Smooth muscle cell of the brain vasculature (primary cell): ENCODE data around the gene LCE3B.
"Not testable (repeated sequence)": the region's sequence is repeated elsewhere in the genome, so short reads cannot be mapped to it uniquely, and the experiment has no call there.

ENCODE experiments used
- DNase-seq: peaks from one replicate; pipeline ENCODE4 v3.0.0-alpha.2; 2012; ENCODE audit warnings: low read depth, low spot score

The LCE3B gene

GRCh38 chr1:152613511-152613910 lies at the start of gene LCE3B:
Gene LCE3B (plus strand): TSS chr1:152613811. CDS start chr1:152613811, 0 bp downstream.
- no peak for DNase-seq

- no peak for DNase-seq
These were observed 48.5 kb upstream of the LCE3B start for GRCh38 chr1:152565115-152565514.

GRCh38 chr1:152565535-152566215 lies 47.9 kb upstream of the LCE3B start:
- no peak for DNase-seq

- no peak for DNase-seq
These were observed 46.9 kb upstream of the LCE3B start, which contains the start of gene LCE3E for GRCh38 chr1:152566681-152567080. Gene LCE3E (minus strand): TSS chr1:152566780. CDS start chr1:152566208, 572 bp downstream.

GRCh38 chr1:152577168-152577567 lies 36.4 kb upstream of the LCE3B start:
- no peak for DNase-seq

GRCh38 chr1:152579526-152579925 lies 34.1 kb upstream of the LCE3B start:
- DNase-seq: not testable (repeated sequence)

GRCh38 chr1:152580433-152580832 lies 33.2 kb upstream of the LCE3B start, which contains the start of gene LCE3D:
Gene LCE3D (minus strand): TSS chr1:152580516. CDS start chr1:152579936, 580 bp downstream.
- no peak for DNase-seq

- DNase-seq: no peak
These were observed 31.0 kb upstream of the LCE3B start for GRCh38 chr1:152582647-152583046.

GRCh38 chr1:152585586-152585985 lies 28.0 kb upstream of the LCE3B start:
- no peak for DNase-seq

GRCh38 chr1:152596986-152597385 lies 16.6 kb upstream of the LCE3B start:
- DNase-seq: no peak

- no peak for DNase-seq
These were observed 13.7 kb upstream of the LCE3B start, which contains the start of gene LCE3C for GRCh38 chr1:152599934-152600333. Gene LCE3C (plus strand): TSS chr1:152600234. CDS start chr1:152600732, 498 bp downstream.

- no peak for DNase-seq
These were observed 8.4 kb downstream of the LCE3B start for GRCh38 chr1:152621993-152622392.

- no peak for DNase-seq
These were observed 9.2 kb downstream of the LCE3B start, which contains the start of gene LCE3A for GRCh38 chr1:152622803-152623202. Gene LCE3A (minus strand): TSS chr1:152623103. CDS start chr1:152623103, 0 bp downstream.

GRCh38 chr1:152623203-152623844 lies 9.7 kb downstream of the LCE3B start:
- no peak for DNase-seq

GRCh38 chr1:152626744-152627143 lies 13.1 kb downstream of the LCE3B start:
- DNase-seq: no peak

- DNase-seq: no peak
These were observed 17.0 kb downstream of the LCE3B start for GRCh38 chr1:152630596-152630995.

GRCh38 chr1:152640351-152640750 lies 26.7 kb downstream of the LCE3B start:
- no peak for DNase-seq

- DNase-seq: no peak
These were observed 30.3 kb downstream of the LCE3B start for GRCh38 chr1:152643945-152644344.

- DNase-seq: no peak
These were observed 31.5 kb downstream of the LCE3B start for GRCh38 chr1:152645146-152645545.

- no peak for DNase-seq
These were observed 33.0 kb downstream of the LCE3B start for GRCh38 chr1:152646656-152647055.

- DNase-seq: no peak
These were observed 40.5 kb downstream of the LCE3B start for GRCh38 chr1:152654110-152654509.

- DNase-seq: no peak
These were observed 42.8 kb downstream of the LCE3B start for GRCh38 chr1:152656459-152656858.

GRCh38 chr1:152657677-152658076 lies 44.1 kb downstream of the LCE3B start:
- DNase-seq: no peak
